T-cell (primary cell): ENCODE results near the gene LARP4. TPM values are rescaled to one million over a fixed set of nuclear protein-coding genes. Genes with fewer than 3 reads are reported as not detected.
"Not testable (repeated sequence)": the region's sequence is repeated elsewhere in the genome, so short reads cannot be mapped to it uniquely, and the experiment has no call there.

ENCODE experiments used
- ATAC-seq, 4 experiments: fragments of 200-7000 bp in 3 of 4; fragments of 150-1000 bp in 1 of 4; cut with Tn5 transposase; replicated peaks in 1 of 4; 1 replicate in 3 of 4; 2 replicates in 1 of 4; pipeline ENCODE4 v1.10.0; 2021; ENCODE audit warnings: moderate library complexity in 3 of 4, mild to moderate bottlenecking in 2 of 4, moderate number of reproducible peaks in 1 of 4
- CTCF ChIA-PET, 2 donors: fragments of 300-600 bp; sonication (Branson Sonifier 250); formaldehyde crosslinking; loops; one replicate each; lab custom pipeline; 2022; ENCODE audit warnings: antibody characterized with exemption in 2 of 2; lab: Charles Lee
- POLR2A ChIA-PET, 2 donors: fragments of 300-600 bp; sonication (Branson Sonifier 250); formaldehyde crosslinking; loops; one replicate each; lab custom pipeline; 2022; ENCODE audit warnings: antibody characterized with exemption in 2 of 2; lab: Charles Lee
- DNase-seq, 35 experiments: peaks; one replicate each; pipeline versions ENCODE4 v3.0.0 to v3.0.0-alpha.2; 2013 to 2023
- H3K27ac ChIP-seq: one replicate; pipeline ENCODE4 v1.5.1; 2013; ENCODE audit warnings: low read length
- H3K27me3 ChIP-seq, 2 experiments: replicated peaks in 1 of 2; 1 replicate in 1 of 2; 2 replicates in 1 of 2; pipeline versions ENCODE4 v1.6.1 to v1.7.0; 2013; ENCODE audit warnings: low read length in 1 of 2, mixed read lengths in 1 of 2; ENCODE audit not compliant: control insufficient read depth in 2 of 2, insufficient read depth in 2 of 2; ENCODE audit errors: extremely low read depth in 1 of 2
- H3K36me3 ChIP-seq, 2 donors: 1 replicate in 1 of 2; 2 replicates in 1 of 2; pipeline versions ENCODE4 v1.6.1 to v1.7.0; 2013; ENCODE audit warnings: low read length in 1 of 2; ENCODE audit not compliant: control insufficient read depth in 2 of 2, insufficient read depth in 1 of 2; ENCODE audit errors: extremely low read depth in 1 of 2
- H3K4me1 ChIP-seq, 2 experiments: 1 replicate in 1 of 2; 2 replicates in 1 of 2; pipeline versions ENCODE4 v1.6.1 to v1.7.0; 2013; ENCODE audit warnings: low read length in 2 of 2, mixed read lengths in 1 of 2; ENCODE audit not compliant: insufficient read depth in 2 of 2, control insufficient read depth in 1 of 2; ENCODE audit errors: extremely low read depth in 1 of 2
- H3K4me3 ChIP-seq, 2 donors: 1 replicate in 1 of 2; 2 replicates in 1 of 2; pipeline versions ENCODE4 v1.5.1 to v1.7.0; 2013; ENCODE audit warnings: mild to moderate bottlenecking in 2 of 2, low read length in 1 of 2, moderate library complexity in 1 of 2; ENCODE audit not compliant: control insufficient read depth in 1 of 2; ENCODE audit errors: extremely low read depth in 1 of 2
- H3K9me3 ChIP-seq: 2 replicates; pipeline ENCODE4 v1.7.0; 2013
- H3K27ac Mint-ChIP-seq, 2 donors: one replicate each; pipeline ENCODE4 v1.8.0; 2020 to 2021; ENCODE audit warnings: mild to moderate bottlenecking in 2 of 2, mixed read lengths in 2 of 2
- H3K27me3 Mint-ChIP-seq, 2 donors: one replicate each; pipeline ENCODE4 v1.8.0; 2021 to 2022; ENCODE audit warnings: mixed read lengths in 2 of 2
- H3K36me3 Mint-ChIP-seq: one replicate; pipeline ENCODE4 v1.8.0; 2021; ENCODE audit warnings: mixed read lengths
- H3K4me1 Mint-ChIP-seq, 3 donors: one replicate each; pipeline ENCODE4 v1.8.0; 2020 to 2022; ENCODE audit warnings: mixed read lengths in 3 of 3, mild to moderate bottlenecking in 1 of 3
- H3K4me3 Mint-ChIP-seq, 3 donors: one replicate each; pipeline ENCODE4 v1.8.0; 2020 to 2022; ENCODE audit warnings: mild to moderate bottlenecking in 3 of 3, mixed read lengths in 3 of 3, moderate library complexity in 3 of 3
- H3K9me3 Mint-ChIP-seq, 3 donors: one replicate each; pipeline ENCODE4 v1.8.0; 2020 to 2022; ENCODE audit warnings: mixed read lengths in 3 of 3
- WGBS: methylation state at CpG from one replicate; pipeline ENCODE4 v1.1.5; 2013; ENCODE audit warnings: missing lambda C conversion rate; ENCODE audit not compliant: insufficient coverage; 5-methylcytosine and 5-hydroxymethylcytosine counted together
- total RNA-seq, 35 experiments: library from RNA in 6 of 35; stranded (reverse) in 6 of 35; fragments of 120-200 nt in 1 of 35; gene quantifications; one replicate each; pipeline versions ENCODE4 v1.2.1 to v1.2.4 and lab custom pipeline; 2013 to 2026

LARP4 gene
- total RNA-seq, 5 donors from 2014 or later (not counting 1 experiment from before 2014, with no cell fraction given): 22.2 to 38.8 (median 36.7) TPM

DNA sequence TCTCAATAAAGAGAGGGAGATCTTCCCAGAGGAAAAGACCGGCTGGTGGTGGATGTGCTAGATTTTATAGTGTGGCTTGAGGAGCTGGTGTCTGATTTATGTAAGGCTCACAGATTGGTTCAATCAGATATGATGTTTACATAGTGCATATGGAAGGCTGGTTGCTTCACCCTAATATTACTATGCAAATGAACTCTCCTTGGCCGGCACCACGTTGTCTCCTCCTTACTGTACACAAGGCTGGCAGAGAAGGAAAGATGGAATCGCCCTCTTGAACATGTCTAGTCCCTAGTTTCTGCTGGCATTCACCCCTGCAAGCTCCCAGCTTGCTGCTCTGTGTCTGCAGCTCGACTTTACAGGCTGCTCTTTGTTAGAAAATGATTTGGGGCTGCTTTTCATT lies 13.2 kb upstream of the LARP4 start:
- Histone ChIP-seq H3K4me1 (no peaks in the 10 kb centered on the region), H3K4me3 (no peak overlapping the region), H3K9me3 (no peaks in the 10 kb centered on the region), H3K27ac (no peak overlapping the region), H3K36me3 (no peaks in the 10 kb centered on the region), H3K27me3 (no peaks in the 10 kb centered on the region)
- Mint-ChIP-seq H3K27me3 (no peaks in the 10 kb centered on the region), H3K4me1 (no peaks in the 10 kb centered on the region), H3K36me3 (no peaks in the 10 kb centered on the region), H3K27ac (no peak overlapping the region), H3K4me3 (no peak overlapping the region), H3K9me3 (no peaks in the 10 kb centered on the region)
- ChIA-PET CTCF (no interaction called here), POLR2A (no interaction called here)
- no peak for DNase-seq
- no CpG with 5 or more reads among the region's 5 CpGs for WGBS
- ATAC-seq: no peak

- no peak for ATAC-seq
- no peaks in the 10 kb centered on the region for H3K36me3 ChIP-seq
- no peak overlapping the region for H3K27ac ChIP-seq
- Mint-ChIP-seq H3K4me1 (no peaks in the 10 kb centered on the region), H3K36me3 (no peaks in the 10 kb centered on the region), H3K9me3 (no peaks in the 10 kb centered on the region), H3K27me3 (no peaks in the 10 kb centered on the region), H3K27ac (no peak overlapping the region), H3K4me3 (no peak overlapping the region)
- POLR2A ChIA-PET: no interaction called here
- no peak overlapping the region for H3K4me3 ChIP-seq
- H3K27me3 ChIP-seq: no peaks in the 10 kb centered on the region
- no peaks in the 10 kb centered on the region for H3K4me1 ChIP-seq
- no CpG with 5 or more reads among the region's 7 CpGs for WGBS
- no peak for DNase-seq
- CTCF ChIA-PET: no interaction called here
- no peaks in the 10 kb centered on the region for H3K9me3 ChIP-seq
Observed at GRCh38 chr12:50387972-50388478, 12.7 kb upstream of the LARP4 start.

DNA sequence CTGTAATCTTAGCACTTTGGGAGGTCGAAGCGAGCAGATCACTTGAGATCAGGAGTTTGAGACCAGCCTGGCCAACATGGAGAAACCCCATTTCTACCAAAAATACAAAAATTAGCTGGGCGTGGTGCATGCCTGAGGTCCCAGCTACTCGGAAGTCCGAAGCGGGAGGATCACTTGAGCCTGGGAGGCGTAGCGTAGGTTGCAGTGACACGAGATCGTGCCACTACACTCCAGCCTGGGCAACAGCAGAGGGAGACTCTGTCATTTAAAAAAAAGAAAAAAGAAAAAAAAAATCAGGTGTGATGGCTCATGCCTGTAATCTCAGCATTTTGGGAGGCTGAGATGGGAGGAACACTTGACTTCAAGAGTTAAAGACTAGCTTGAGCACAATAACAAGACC lies 11.9 kb upstream of the LARP4 start:
- H3K27ac ChIP-seq, H3K27me3 ChIP-seq, H3K4me3 ChIP-seq, H3K9me3 Mint-ChIP-seq, H3K36me3 ChIP-seq, H3K4me1 ChIP-seq, DNase-seq, H3K4me1 Mint-ChIP-seq, H3K9me3 ChIP-seq, POLR2A ChIA-PET, H3K27ac Mint-ChIP-seq, ATAC-seq, H3K4me3 Mint-ChIP-seq, H3K36me3 Mint-ChIP-seq, CTCF ChIA-PET, H3K27me3 Mint-ChIP-seq: not testable (repeated sequence)
- 90% methylated on average over 10 of the region's 10 CpGs for WGBS

- no peak overlapping the region for H3K27ac ChIP-seq
- H3K4me3 Mint-ChIP-seq: no peak overlapping the region
- no peaks in the 10 kb centered on the region for H3K4me1 Mint-ChIP-seq
- H3K9me3 ChIP-seq: no peaks in the 10 kb centered on the region
- no peak for ATAC-seq
- peaks cover 0 to 7% of the 10 kb centered on the region in 2 experiments for H3K27me3 ChIP-seq
- WGBS: no CpG with 5 or more reads among the region's 3 CpGs
- H3K36me3 ChIP-seq: no peaks in the 10 kb centered on the region
- no peak overlapping the region for H3K4me3 ChIP-seq
- CTCF ChIA-PET: no interaction called here
- H3K36me3 Mint-ChIP-seq: no peaks in the 10 kb centered on the region
- no peaks in the 10 kb centered on the region for H3K27me3 Mint-ChIP-seq
- no peak for DNase-seq
- POLR2A ChIA-PET: interaction anchor here in 1 of 2 donors (0.5 kb wide), 1 partner anchor 299 kb away, joined by 3 read pairs; no protein-coding TSS in a partner anchor
- no peaks in the 10 kb centered on the region for H3K4me1 ChIP-seq
- H3K27ac Mint-ChIP-seq: no peak overlapping the region
- no peaks in the 10 kb centered on the region for H3K9me3 Mint-ChIP-seq
Observed at GRCh38 chr12:50390316-50390741, 10.4 kb upstream of the LARP4 start.

DNA sequence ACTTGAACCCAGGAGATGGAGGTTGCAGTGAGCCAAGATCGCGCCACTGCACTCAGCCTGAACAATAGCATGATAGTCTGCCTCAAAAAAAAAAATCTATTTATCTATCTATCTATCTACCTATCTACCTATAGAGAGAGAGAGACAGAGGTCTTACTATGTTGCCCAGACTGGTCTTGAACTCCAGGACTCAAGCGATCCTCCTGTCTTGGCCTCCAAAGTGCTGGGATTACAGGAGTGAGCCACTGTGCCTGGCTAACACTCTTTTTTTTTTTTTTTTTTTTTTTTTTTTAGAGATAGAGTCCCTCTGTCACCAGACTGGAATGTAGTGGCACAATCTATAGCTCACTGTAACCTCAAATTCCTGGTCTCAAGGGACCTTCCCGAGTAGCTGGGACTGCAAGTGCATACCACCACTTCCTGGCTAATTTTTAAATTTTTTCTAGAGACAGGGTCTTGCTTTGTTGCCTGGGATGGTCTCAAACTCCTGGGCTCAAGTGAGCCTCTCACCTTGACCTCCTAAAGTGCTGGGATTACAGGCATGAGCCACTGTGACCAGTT lies 6.1 kb upstream of the LARP4 start:
- no peak for DNase-seq
- no peak overlapping the region for H3K4me3 ChIP-seq
- POLR2A ChIA-PET: no interaction called here

DNA sequence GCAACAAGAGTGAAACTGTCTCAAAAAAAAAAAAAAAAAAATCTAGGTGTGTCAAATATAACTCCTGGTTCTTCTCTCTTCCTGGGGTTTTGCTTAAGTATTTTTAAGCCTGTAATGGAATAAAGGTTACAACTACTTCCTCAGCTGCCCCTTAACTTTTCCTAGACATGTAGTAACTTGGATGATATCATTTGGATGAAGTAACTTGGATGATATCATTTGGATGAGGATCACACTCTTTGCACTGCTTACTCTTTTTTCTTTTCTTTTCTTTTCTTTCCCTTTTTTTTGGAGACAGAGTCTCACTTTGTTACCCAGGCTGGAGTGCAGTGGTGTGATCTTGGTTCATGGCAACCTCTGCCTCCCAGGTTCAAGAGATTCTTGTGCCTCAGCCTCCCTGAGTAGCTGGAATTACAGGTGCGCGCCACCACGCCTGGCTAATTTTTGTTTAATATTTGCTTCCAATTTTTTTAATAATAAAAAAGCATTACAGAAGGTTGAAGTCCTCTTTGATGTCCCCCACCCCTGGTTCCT lies 3.5 kb upstream of the LARP4 start:
- POLR2A ChIA-PET: no interaction called here
- Mint-ChIP-seq H3K4me1 (peaks cover 14 to 21% (median 19%) of the 10 kb centered on the region in 3 donors), H3K9me3 (no peaks in the 10 kb centered on the region), H3K4me3 (no peak overlapping the region), H3K27ac (no peak overlapping the region), H3K36me3 (no peaks in the 10 kb centered on the region), H3K27me3 (peaks cover 6 to 8% of the 10 kb centered on the region in 2 donors)
- no peaks in the 10 kb centered on the region for H3K36me3 ChIP-seq
- CTCF ChIA-PET: no interaction called here
- no peaks in the 10 kb centered on the region for H3K9me3 ChIP-seq
- WGBS: no CpG with 5 or more reads among the region's 3 CpGs
- no peak overlapping the region for H3K27ac ChIP-seq
- no peak overlapping the region for H3K4me3 ChIP-seq
- H3K4me1 ChIP-seq: peaks cover 8 to 10% of the 10 kb centered on the region in 2 experiments
- peaks cover 0 to 12% of the 10 kb centered on the region in 2 experiments for H3K27me3 ChIP-seq
- ATAC-seq: no peak
- DNase-seq: no peak

More for the DNA sequence above, 6.1 kb upstream of the LARP4 start:
- no peaks in the 10 kb centered on the region for H3K36me3 Mint-ChIP-seq
- H3K27me3 Mint-ChIP-seq: peaks cover 6 to 8% of the 10 kb centered on the region in 2 donors
- H3K4me1 Mint-ChIP-seq: peaks cover 0 to 3% (median 0%) of the 10 kb centered on the region in 3 donors
- Histone ChIP-seq H3K4me1 (no peaks in the 10 kb centered on the region), H3K27ac (no peak overlapping the region), H3K27me3 (peaks cover 0 to 12% of the 10 kb centered on the region in 2 experiments), H3K9me3 (no peaks in the 10 kb centered on the region), H3K36me3 (no peaks in the 10 kb centered on the region)
- WGBS: 56% methylated on average over 1 of the region's 4 CpGs
- no peak for ATAC-seq
- H3K27ac Mint-ChIP-seq: no peak overlapping the region
- CTCF ChIA-PET: interaction anchor here in 1 of 2 donors (0.6 kb wide), 1 partner anchor 265 kb away, joined by 4 read pairs; no protein-coding TSS in a partner anchor
- no peak overlapping the region for H3K4me3 Mint-ChIP-seq
- H3K9me3 Mint-ChIP-seq: no peaks in the 10 kb centered on the region
